GM13977 (cell line): ENCODE measurements around the gene TP53BP2.
"Not testable (repeated sequence)": the region's sequence is repeated elsewhere in the genome, so short reads cannot be mapped to it uniquely, and the experiment has no call there.

Experiments used
- DNase-seq: peaks from one replicate; pipeline ENCODE4 v3.0.0; 2012; ENCODE audit warnings: low spot score
- CTCF ChIP-seq: IDR thresholded peaks from 2 replicates; pipeline ENCODE4 v1.5.1; 2012; ENCODE audit warnings: mild to moderate bottlenecking, control low read depth; ENCODE audit not compliant: insufficient read depth; ENCODE audit errors: extremely low read depth, missing control alignments
- in situ Hi-C: fragments of 300-500 bp; cut with MboI; formaldehyde crosslinking; loops from one replicate; pipeline ENCODE4 v1.12.0; 2022; ENCODE audit warnings: low sequenced_read_pairs, low pct_unique_long_range_greater_than_20kb, mixed read lengths, inconsistent platforms; ENCODE audit not compliant: unreplicated experiment

TP53BP2 gene

GRCh38 chr1:223813645-223814044 is 32.1 kb downstream of the TP53BP2 start:
- DNase-seq: no peak
- in situ Hi-C loops: no loop called here
- no peak for TF ChIP-seq CTCF

GRCh38 chr1:223811634-223812101 is 34.1 kb downstream of the TP53BP2 start:
- TF ChIP-seq CTCF: peak; percentile 43
- in situ Hi-C loops: no loop called here
- DNase-seq: no peak

- no peak for TF ChIP-seq CTCF
- in situ Hi-C loops: no loop called here
- no peak for DNase-seq
Measured at GRCh38 chr1:223810586-223810985, 35.2 kb downstream of the TP53BP2 start.

GRCh38 chr1:223809905-223810304 is 35.8 kb downstream of the TP53BP2 start:
- DNase-seq, in situ Hi-C loops: not testable (repeated sequence)

GRCh38 chr1:223803211-223803610 is 42.5 kb downstream of the TP53BP2 start:
- no peak for DNase-seq
- in situ Hi-C loops: no loop called here
- TF ChIP-seq CTCF: no peak

- DNase-seq: no peak
- no peak for TF ChIP-seq CTCF
- in situ Hi-C loops: no loop called here
Measured at GRCh38 chr1:223802602-223803001, 43.1 kb downstream of the TP53BP2 start.

GRCh38 chr1:223802032-223802431 is 43.7 kb downstream of the TP53BP2 start:
- in situ Hi-C loops: no loop called here
- DNase-seq: no peak

More at GRCh38 chr1:223802032-223802431, 43.7 kb downstream of the TP53BP2 start:
- no peak for TF ChIP-seq CTCF
